HepG2 (cell line): Measurements from ENCODE around the gene ENO2. TPM values are rescaled to one million over a fixed set of nuclear protein-coding genes. Genes with fewer than 3 reads are reported as not detected.

Source experiments
- ATAC-seq: fragments of 200-7000 bp; cut with Tn5 transposase; 3 replicates; pipeline ENCODE4 v1.9.1; 2020; ENCODE audit warnings: mild to moderate bottlenecking, moderate library complexity
- BruUV-seq: library from RNA; stranded (reverse); fragments of 400-500 nt; replicated peaks from 2 replicates; lab custom pipeline; 2021; lab: Mats Ljungman, UMichigan
- CTCF ChIA-PET: fragments of 300-600 bp; formaldehyde crosslinking; extraction: SDS; loops from one replicate; lab custom pipeline; 2021; ENCODE audit warnings: low total read pairs, inconsistent platforms, low intra/inter-chr PET ratio; lab: Yijun Ruan, JAX
- POLR2A ChIA-PET: fragments of 350-600 bp; sonication (Branson Sonifier 250); formaldehyde crosslinking; loops from one replicate; lab custom pipeline; 2020; ENCODE audit warnings: antibody characterized with exemption, inconsistent platforms; lab: Yijun Ruan, JAX
- DNase-seq: peaks from one replicate; pipeline ENCODE4 v3.0.0-alpha.2; 2015; ENCODE audit warnings: low spot score
- FAIRE-seq: peaks from 3 replicates; lab custom pipeline; 2011; peaks lifted over from hg19 to GRCh38; lab: Jason Lieb, UNC
- H2AFZ ChIP-seq: one replicate; pipeline ENCODE4 v1.6.1; 2011; ENCODE audit warnings: low read length, inconsistent platforms
- H3K27ac ChIP-seq: fragments of 300-600 bp; 3 replicates; pipeline ENCODE4 v1.8.0; 2011; ENCODE audit warnings: mixed run types, mild to moderate bottlenecking, mixed read lengths, low read length, inconsistent platforms; ENCODE audit not compliant: insufficient read depth; ENCODE audit errors: extremely low read length
- H3K27me3 ChIP-seq, 2 experiments: fragments of 200-600 bp in 1 of 2; 2 replicates in 1 of 2; 3 replicates in 1 of 2; pipeline versions ENCODE4 v1.6.0 to v1.8.0; 2011; ENCODE audit warnings: low read length in 2 of 2, mild to moderate bottlenecking in 2 of 2, moderate library complexity in 2 of 2, inconsistent platforms in 1 of 2; ENCODE audit not compliant: insufficient read depth in 2 of 2, control insufficient read depth in 1 of 2
- H3K36me3 ChIP-seq, 2 experiments: fragments of 200-600 bp in 1 of 2; replicated peaks in 1 of 2; 2 replicates in 1 of 2; 3 replicates in 1 of 2; pipeline versions ENCODE4 v1.5.1 to v1.8.0; 2011; ENCODE audit warnings: low read length in 2 of 2, inconsistent platforms in 1 of 2; ENCODE audit not compliant: insufficient read depth in 2 of 2, control insufficient read depth in 1 of 2
- H3K4me1 ChIP-seq: 2 replicates; pipeline ENCODE4 v1.5.1; 2012; ENCODE audit warnings: low read length, inconsistent platforms; ENCODE audit not compliant: insufficient read depth
- H3K4me2 ChIP-seq: 2 replicates; pipeline ENCODE4 v1.6.0; 2011; ENCODE audit warnings: low read depth, low read length, inconsistent platforms
- H3K4me3 ChIP-seq, 3 experiments: fragments of 200-600 bp in 1 of 3; sonication (generic), shearing (Covaris generic) in 1 of 3; replicated peaks in 1 of 3; 2 replicates each; pipeline ENCODE4 v1.5.1; 2011 to 2016; ENCODE audit warnings: low read length in 3 of 3, inconsistent platforms in 2 of 3, low read depth in 2 of 3, mild to moderate bottlenecking in 2 of 3, control low read depth in 1 of 3, mixed read lengths in 1 of 3; ENCODE audit not compliant: insufficient read depth in 1 of 3
- H3K79me2 ChIP-seq: one replicate; pipeline ENCODE4 v1.6.1; 2011; ENCODE audit warnings: low read length, inconsistent platforms; ENCODE audit not compliant: insufficient read depth
- H3K9ac ChIP-seq: 2 replicates; pipeline ENCODE4 v1.6.0; 2011; ENCODE audit warnings: mild to moderate bottlenecking, low read depth, low read length, inconsistent platforms; ENCODE audit not compliant: insufficient read depth
- H3K9me3 ChIP-seq: 2 replicates; pipeline ENCODE4 v1.5.1; 2012; ENCODE audit warnings: mild to moderate bottlenecking, low read length
- H4K20me1 ChIP-seq: 2 replicates; pipeline ENCODE4 v1.6.0; 2011; ENCODE audit warnings: inconsistent platforms, mild to moderate bottlenecking, low read length, moderate library complexity; ENCODE audit not compliant: insufficient read depth
- AGO2 ChIP-seq: fragments of 200-400 bp; formaldehyde crosslinking; optimal IDR thresholded peaks from 2 replicates; pipeline ENCODE3; 2017; ENCODE audit warnings: mild to moderate bottlenecking, low read depth, low read length, moderate library complexity
- KLF12 ChIP-seq: sonication (generic); formaldehyde crosslinking; IDR thresholded peaks from 2 replicates; pipeline ENCODE4 v1.4.0; 2020; ENCODE audit warnings: missing genetic modification reagents, borderline replicate concordance
- LCORL ChIP-seq, 2 experiments: fragments of 450-650 bp in 1 of 2; sonication (generic) in 1 of 2; formaldehyde crosslinking in 1 of 2; IDR thresholded peaks; 2 replicates each; pipeline versions ENCODE4 v1.5.0 to v1.6.1; 2017 to 2020; ENCODE audit warnings: antibody characterized with exemption in 1 of 2, missing genetic modification reagents in 1 of 2
- NFKBIZ ChIP-seq: IDR thresholded peaks from 2 replicates; pipeline ENCODE4 v1.6.1; 2018; ENCODE audit warnings: missing genetic modification reagents, missing compliant biosample characterization
- TSC22D2 ChIP-seq: sonication (generic); formaldehyde crosslinking; IDR thresholded peaks from 2 replicates; pipeline ENCODE4 v1.5.1; 2020; ENCODE audit warnings: missing genetic modification reagents, mild to moderate bottlenecking, borderline replicate concordance
- XBP1 ChIP-seq: sonication (generic); formaldehyde crosslinking; IDR thresholded peaks from 2 replicates; pipeline ENCODE4 v1.5.0; 2020; ENCODE audit warnings: missing genetic modification reagents
- ZBTB33 ChIP-seq: sonication (generic); formaldehyde crosslinking; IDR thresholded peaks from 2 replicates; pipeline ENCODE4 v1.4.0; 2020; ENCODE audit warnings: missing genetic modification reagents
- ZBTB7A ChIP-seq: sonication (generic); formaldehyde crosslinking; IDR thresholded peaks from 2 replicates; pipeline ENCODE4 v1.8.0; 2022; ENCODE audit warnings: mild to moderate bottlenecking, missing genetic modification reagents
- ZMYM3 ChIP-seq: sonication (generic); formaldehyde crosslinking; IDR thresholded peaks from 2 replicates; pipeline ENCODE4 v1.5.1; 2020; ENCODE audit warnings: mild to moderate bottlenecking, missing genetic modification reagents
- ZNF574 ChIP-seq: sonication (generic); formaldehyde crosslinking; IDR thresholded peaks from 2 replicates; pipeline ENCODE4 v1.4.0; 2020; ENCODE audit warnings: missing genetic modification reagents
- ZNF577 ChIP-seq: sonication (generic); formaldehyde crosslinking; IDR thresholded peaks from 2 replicates; pipeline ENCODE4 v1.4.0; 2020; ENCODE audit warnings: mild to moderate bottlenecking, low read depth, missing genetic modification reagents, borderline replicate concordance
- ZNF879 ChIP-seq: sonication (generic); formaldehyde crosslinking; IDR thresholded peaks from 2 replicates; pipeline ENCODE4 v1.8.1; 2023; ENCODE audit warnings: missing genetic modification reagents
- WGBS: methylation state at CpG from one replicate; pipeline ENCODE4 v1.1.6; 2017; ENCODE audit warnings: low lambda C conversion rate; 5-methylcytosine and 5-hydroxymethylcytosine counted together
- in situ Hi-C: cut with HindIII; loops from 2 replicates; pipeline ENCODE4 v1.10.0; 2017; ENCODE audit warnings: low pct_unique_long_range_greater_than_20kb; ENCODE audit not compliant: extremely low pct_ligation_motif_present
- intact Hi-C: fragments of 100-400 bp; cut with micrococcal nuclease; formaldehyde crosslinking; loops from one replicate; pipeline ENCODE4 v1.10.0; 2022; ENCODE audit not compliant: unreplicated experiment
- polyA plus RNA-seq, 8 experiments: library from polyadenylated mRNA; depleted of rRNA in 3 of 8; stranded (reverse) in 7 of 8; unstranded in 1 of 8; fragments of >200 nt; fragmentation: Illumina TruSeq in 4 of 8; extraction: Trizol in 4 of 8; gene quantifications; 2 replicates each; pipeline versions ENCODE4 v1.2.1 to v1.2.3, GENCODE V29; 2011 to 2016; ENCODE audit warnings: low read depth in 4 of 8, missing spikeins in 1 of 8, mixed read lengths in 1 of 8; ENCODE audit not compliant: insufficient read depth in 1 of 8
- total RNA-seq, 5 experiments: library from RNA; depleted of rRNA; stranded (reverse); fragments of >200 nt; fragmentation: Illumina TruSeq; extraction: Trizol; gene quantifications; 2 replicates each; pipeline ENCODE4 v1.2.3, GENCODE V29; 2016; ENCODE audit warnings: low read depth in 1 of 5

Gene ENO2
- total and polyA plus RNA-seq, 2 of the 13 experiments (the other 11 are each of a cell fraction or from before 2014, with no cell fraction given) = 19.3 to 136 TPM

DNA sequence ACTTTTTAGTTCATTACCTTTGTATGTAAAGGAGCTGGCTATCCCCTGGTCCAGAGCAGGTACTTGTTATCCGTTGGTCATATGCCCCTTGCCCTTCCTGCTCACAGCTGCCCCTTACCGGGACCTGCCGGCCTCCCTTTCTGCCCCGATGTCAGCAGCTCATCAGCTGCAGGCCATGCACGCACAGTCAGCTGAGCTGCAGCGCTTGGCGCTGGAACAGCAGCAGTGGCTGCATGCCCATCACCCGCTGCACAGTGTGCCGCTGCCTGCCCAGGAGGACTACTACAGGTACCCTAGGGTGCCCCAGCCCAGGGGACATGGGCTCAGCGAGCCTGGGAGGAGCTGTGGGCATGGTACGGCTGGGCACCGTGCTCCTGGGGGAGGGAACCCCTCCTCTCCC lies 26.9 kb downstream of the ENO2 start:
- intact Hi-C loops = no loop called here

More for the DNA sequence above, 26.9 kb downstream of the ENO2 start:
- Histone ChIP-seq H3K9me3 (no peaks in the 10 kb centered on the region), H3K79me2 (no peaks in the 10 kb centered on the region), H2AFZ (no peak overlapping the region), H3K4me3 (no peak overlapping the region), H3K36me3 (peaks cover 0 to 12% of the 10 kb centered on the region in 2 experiments; a peak in 2 of 5 replicates), H3K9ac (no peak overlapping the region), H3K27me3 (no peaks in the 10 kb centered on the region), H4K20me1 (no peaks in the 10 kb centered on the region), H3K4me2 (no peak overlapping the region), H3K4me1 (peaks cover 47% of the 10 kb centered on the region), H3K27ac (no peak overlapping the region)
- CTCF ChIA-PET = no interaction called here
- 97% methylated on average over 8 of the region's 12 CpGs for WGBS
- ATAC-seq = no peak
- POLR2A ChIA-PET = interaction anchor here (1.1 to 1.6 kb wide), 3 partner anchors 12 to 73 kb away, joined by 3 to 7 read pairs (median 4); partner anchors contain the start of gene TPI1
- BruUV-seq = no TSS peak
- TF ChIP-seq TSC22D2 (CRISPR knock-in tag) (no peak), AGO2 (peak; percentile 69), ZBTB33 (CRISPR knock-in tag) (0 out of 2 replicates have a peak, but pooled peaks have one; percentile 33), LCORL (IDR thresholded peaks at IDR 0.05) (no peak), LCORL (CRISPR knock-in tag; IDR thresholded peaks at IDR 0.05) (no peak), ZBTB7A (CRISPR knock-in tag) (no peak), XBP1 (no peak), ZNF574 (CRISPR knock-in tag) (no peak), NFKBIZ (CRISPR knock-in tag) (no peak), ZMYM3 (CRISPR knock-in tag) (no peak), KLF12 (no peak), ZNF879 (CRISPR knock-in tag) (no peak), ZNF577 (CRISPR knock-in tag) (no peak)
- in situ Hi-C loops = loop anchor here (10.0 kb wide), 1 partner anchor 174 kb away; no protein-coding TSS in a partner anchor
- DNase-seq = no peak
- FAIRE-seq = no peak
